HCT116 (cell line): ENCODE measurements around the gene DPP10. TPM values are rescaled to one million over a fixed set of nuclear protein-coding genes. Genes with fewer than 3 reads are reported as not detected.

ENCODE experiments used
- ATAC-seq: fragments of 200-7000 bp; cut with Tn5 transposase; 2 replicates; pipeline ENCODE4 v1.9.1; 2020; ENCODE audit warnings: mild to moderate bottlenecking, moderate library complexity
- BruUV-seq: library from RNA; stranded (reverse); fragments of 400-500 nt; replicated peaks from 2 replicates; lab custom pipeline; 2021; lab: Mats Ljungman, UMichigan
- CTCF ChIA-PET: fragments of 300-600 bp; sonication (Branson Sonifier 250); formaldehyde crosslinking; loops from one replicate; lab custom pipeline; 2021; ENCODE audit warnings: antibody characterized with exemption; lab: Charles Lee
- POLR2A ChIA-PET: fragments of 300-600, 350-600 bp; sonication (Branson Sonifier 250); formaldehyde crosslinking; loops from one replicate; lab custom pipeline; 2021; ENCODE audit warnings: antibody characterized with exemption; lab: Charles Lee
- RAD21 ChIA-PET, 2 experiments: fragments of 300-600 bp; sonication (Branson Sonifier 250); formaldehyde crosslinking; loops; one replicate each; lab custom pipeline; 2023; ENCODE audit warnings: low total read pairs in 2 of 2; ENCODE audit not compliant: uncharacterized antibody in 2 of 2, unreplicated experiment in 2 of 2, low non-redundant PET in 1 of 2; lab: Charles Lee
- DNase-seq: peaks from one replicate; pipeline ENCODE4 v3.0.0-alpha.2; 2010; ENCODE audit warnings: low read depth, low spot score
- H2AFZ ChIP-seq: fragments of 200-600 bp; shearing (Covaris generic), sonication (generic); 2 replicates; pipeline ENCODE4 v1.6.1; 2017; ENCODE audit warnings: low read depth, mixed run types, mixed read lengths, antibody characterized with exemption, low read length; ENCODE audit not compliant: poor library complexity, severe bottlenecking
- H3K27ac ChIP-seq: 2 replicates; pipeline ENCODE4 v1.5.1; 2012; ENCODE audit warnings: low read depth, low read length
- H3K27me3 ChIP-seq: fragments of 200-600 bp; sonication (generic); 2 replicates; pipeline ENCODE4 v1.6.1; 2016; ENCODE audit warnings: mixed run types, low read length, mixed read lengths; ENCODE audit not compliant: insufficient read depth
- H3K36me3 ChIP-seq, 2 experiments: fragments of 200-500 bp in 1 of 2; fragments of 200-600 bp in 1 of 2; sonication (Bioruptor generic) in 1 of 2; sonication (generic) in 1 of 2; 2 replicates each; pipeline versions ENCODE4 v1.5.1 to v1.6.1; 2014 to 2016; ENCODE audit warnings: low read length in 2 of 2, inconsistent platforms in 1 of 2, mixed read lengths in 1 of 2, mixed run types in 1 of 2; ENCODE audit not compliant: insufficient read depth in 2 of 2, control insufficient read depth in 1 of 2
- H3K4me1 ChIP-seq, 2 experiments: fragments of 200-600 bp in 1 of 2; sonication (generic) in 1 of 2; 2 replicates each; pipeline versions ENCODE4 v1.5.1 to v1.6.1; 2012 to 2017; ENCODE audit warnings: low read length in 2 of 2, inconsistent platforms in 1 of 2, mild to moderate bottlenecking in 1 of 2, mixed read lengths in 1 of 2, mixed run types in 1 of 2, moderate library complexity in 1 of 2; ENCODE audit not compliant: insufficient read depth in 2 of 2, control insufficient read depth in 1 of 2
- H3K4me2 ChIP-seq: fragments of 200-600 bp; sonication (generic); 2 replicates; pipeline ENCODE4 v1.6.1; 2017; ENCODE audit warnings: mixed run types, low read length, mixed read lengths
- H3K4me3 ChIP-seq, 2 experiments: fragments of 200-600 bp in 1 of 2; sonication (generic) in 1 of 2; replicated peaks in 1 of 2; 2 replicates each; pipeline ENCODE4 v1.5.1; 2011 to 2016; ENCODE audit warnings: low read length in 2 of 2, control low read depth in 1 of 2, low read depth in 1 of 2, mild to moderate bottlenecking in 1 of 2, mixed read lengths in 1 of 2, mixed run types in 1 of 2
- H3K79me2 ChIP-seq: fragments of 200-600 bp; sonication (generic); 2 replicates; pipeline ENCODE4 v1.6.1; 2017; ENCODE audit warnings: mild to moderate bottlenecking, mixed run types, low read length, moderate library complexity, mixed read lengths; ENCODE audit not compliant: insufficient read depth
- H3K9ac ChIP-seq: fragments of 200-600 bp; sonication (generic); 2 replicates; pipeline ENCODE4 v1.6.1; 2016; ENCODE audit warnings: low read length, mixed read lengths
- H3K9me2 ChIP-seq: fragments of 200-600 bp; sonication (generic), shearing (Covaris generic); 2 replicates; pipeline ENCODE4 v1.6.1; 2017; ENCODE audit warnings: mixed run types, mild to moderate bottlenecking, moderate library complexity; ENCODE audit not compliant: insufficient read depth
- H3K9me3 ChIP-seq, 2 experiments: fragments of 200-500 bp in 1 of 2; fragments of 200-600 bp in 1 of 2; sonication (Bioruptor generic) in 1 of 2; sonication (generic) in 1 of 2; 2 replicates each; pipeline ENCODE4 v1.6.1; 2014 to 2017; ENCODE audit warnings: low read length in 2 of 2, mixed read lengths in 2 of 2, inconsistent platforms in 1 of 2, low read depth in 1 of 2, mild to moderate bottlenecking in 1 of 2, mixed run types in 1 of 2, moderate library complexity in 1 of 2; ENCODE audit not compliant: control insufficient read depth in 1 of 2, insufficient read depth in 1 of 2
- H4K20me1 ChIP-seq: fragments of 200-600 bp; sonication (generic), shearing (Covaris generic); 2 replicates; pipeline ENCODE4 v1.6.1; 2017; ENCODE audit warnings: mixed run types, mild to moderate bottlenecking, moderate library complexity; ENCODE audit not compliant: insufficient read depth
- CBX3 ChIP-seq: IDR thresholded peaks from 2 replicates; pipeline ENCODE4 v1.6.1; 2012; ENCODE audit warnings: low read depth
- CEBPB ChIP-seq: IDR thresholded peaks from 2 replicates; pipeline ENCODE4 v1.6.1; 2012; ENCODE audit warnings: low read depth
- ELF1 ChIP-seq: IDR thresholded peaks from 2 replicates; pipeline ENCODE4 v1.6.1; 2012; ENCODE audit warnings: low read depth, borderline replicate concordance
- FOSL1 ChIP-seq: IDR thresholded peaks from 2 replicates; pipeline ENCODE4 v1.6.1; 2012; ENCODE audit warnings: low read depth
- JUND ChIP-seq: IDR thresholded peaks from 2 replicates; pipeline ENCODE4 v1.6.1; 2012
- POLR2A ChIP-seq: IDR thresholded peaks from 2 replicates; pipeline ENCODE4 v1.7.0; 2011; ENCODE audit warnings: borderline replicate concordance; ENCODE audit not compliant: insufficient read depth, insufficient read length; ENCODE audit errors: extremely low read depth
- TCF7L2 ChIP-seq: IDR thresholded peaks from 2 replicates; pipeline ENCODE4 v1.7.0; 2011; ENCODE audit warnings: borderline replicate concordance, inconsistent platforms; ENCODE audit not compliant: insufficient read depth, insufficient read length; ENCODE audit errors: extremely low read depth
- ZFX ChIP-seq: fragments of 450-650 bp; IDR thresholded peaks from 2 replicates; pipeline ENCODE4 v1.6.1; 2017
- ZNF274 ChIP-seq: fragments of 200-500 bp; sonication (Bioruptor generic); IDR thresholded peaks from 2 replicates; pipeline ENCODE4 v1.6.1; 2014; ENCODE audit warnings: mild to moderate bottlenecking, low read depth, low read length, inconsistent platforms
- intact Hi-C: fragments of 100-400 bp; cut with micrococcal nuclease; formaldehyde crosslinking; loops from 2 replicates; pipeline ENCODE4 v1.10.0; 2022
- total RNA-seq: library from RNA; stranded (reverse); gene quantifications from one replicate; pipeline ENCODE4 v1.2.1, GENCODE V29; 2021; ENCODE audit not compliant: unreplicated experiment
- TF ChIP-seq, protein P1 (sequence below), 3 experiments: fragments of 200-600 bp in 1 of 3; sonication (generic) in 1 of 3; IDR thresholded peaks in 2 of 3; conservative IDR thresholded peaks in 1 of 3; 2 replicates each; pipeline ENCODE4 v1.5.1; 2012 to 2017; ENCODE audit warnings: low read depth in 2 of 3, low read length in 2 of 3, antibody characterized with exemption in 1 of 3, borderline replicate concordance in 1 of 3, control low read depth in 1 of 3, mild to moderate bottlenecking in 1 of 3, mixed read lengths in 1 of 3, mixed run types in 1 of 3, moderate library complexity in 1 of 3; ENCODE audit not compliant: insufficient read depth in 1 of 3
- TF ChIP-seq, protein P2 (sequence below): IDR thresholded peaks from 2 replicates; pipeline ENCODE4 v1.6.1; 2012
- TF ChIP-seq, protein P3 (sequence below): IDR thresholded peaks from 2 replicates; pipeline ENCODE4 v1.6.1; 2012; ENCODE audit warnings: low read depth

DPP10 gene
- total RNA-seq, 1 experiment from 2014 or later = not detected

DNA sequence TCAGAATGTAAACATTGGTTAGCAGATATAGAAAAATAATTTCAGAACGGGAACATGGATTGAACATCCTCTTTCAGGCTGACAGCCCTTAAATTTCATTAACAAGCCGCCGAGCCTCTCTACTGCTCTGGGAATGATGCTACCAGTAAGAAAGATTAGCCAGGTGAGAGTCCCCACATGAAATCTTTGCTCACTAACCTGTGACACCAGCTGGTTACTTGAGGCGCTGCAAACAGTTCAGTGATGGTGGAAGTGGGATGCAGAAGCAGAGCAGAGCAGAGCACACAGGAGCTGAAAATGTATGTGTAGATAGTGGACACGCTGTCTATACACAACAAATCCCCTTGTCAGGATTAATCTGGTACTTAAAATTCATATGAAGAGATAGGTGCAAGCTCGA is 721.1 kb downstream of the DPP10 start:
- Histone ChIP-seq H3K27me3 (no peaks in the 10 kb centered on the region), H3K4me3 (no peak overlapping the region), H3K79me2 (no peaks in the 10 kb centered on the region), H3K4me1 (no peaks in the 10 kb centered on the region), H3K4me2 (no peak overlapping the region), H3K36me3 (no peaks in the 10 kb centered on the region), H3K9ac (no peak overlapping the region), H3K27ac (no peak overlapping the region), H2AFZ (no peak overlapping the region), H3K9me3 (peaks cover 0 to 13% of the 10 kb centered on the region in 2 experiments; a peak in 2 of 4 replicates), H3K9me2 (no peaks in the 10 kb centered on the region), H4K20me1 (no peaks in the 10 kb centered on the region)
- BruUV-seq = no TSS peak
- CTCF ChIA-PET = no interaction called here
- intact Hi-C loops = no loop called here
- TF ChIP-seq JUND (no peak), ELF1 (no peak), CEBPB (no peak), POLR2A (no peak), CBX3 (no peak), ZFX (no peak)
- TF ChIP-seq, protein P1, sequence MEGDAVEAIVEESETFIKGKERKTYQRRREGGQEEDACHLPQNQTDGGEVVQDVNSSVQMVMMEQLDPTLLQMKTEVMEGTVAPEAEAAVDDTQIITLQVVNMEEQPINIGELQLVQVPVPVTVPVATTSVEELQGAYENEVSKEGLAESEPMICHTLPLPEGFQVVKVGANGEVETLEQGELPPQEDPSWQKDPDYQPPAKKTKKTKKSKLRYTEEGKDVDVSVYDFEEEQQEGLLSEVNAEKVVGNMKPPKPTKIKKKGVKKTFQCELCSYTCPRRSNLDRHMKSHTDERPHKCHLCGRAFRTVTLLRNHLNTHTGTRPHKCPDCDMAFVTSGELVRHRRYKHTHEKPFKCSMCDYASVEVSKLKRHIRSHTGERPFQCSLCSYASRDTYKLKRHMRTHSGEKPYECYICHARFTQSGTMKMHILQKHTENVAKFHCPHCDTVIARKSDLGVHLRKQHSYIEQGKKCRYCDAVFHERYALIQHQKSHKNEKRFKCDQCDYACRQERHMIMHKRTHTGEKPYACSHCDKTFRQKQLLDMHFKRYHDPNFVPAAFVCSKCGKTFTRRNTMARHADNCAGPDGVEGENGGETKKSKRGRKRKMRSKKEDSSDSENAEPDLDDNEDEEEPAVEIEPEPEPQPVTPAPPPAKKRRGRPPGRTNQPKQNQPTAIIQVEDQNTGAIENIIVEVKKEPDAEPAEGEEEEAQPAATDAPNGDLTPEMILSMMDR (IDR thresholded peaks at IDR 0.05 in 2 of 3, conservative IDR thresholded peaks at IDR 0.05 in 1 of 3; ENCODE audit: borderline replicate concordance in 1 of 3, insufficient read depth in 1 of 3, low read depth in 2 of 3, low read length in 2 of 3) = no peak
- TF ChIP-seq, protein P2, sequence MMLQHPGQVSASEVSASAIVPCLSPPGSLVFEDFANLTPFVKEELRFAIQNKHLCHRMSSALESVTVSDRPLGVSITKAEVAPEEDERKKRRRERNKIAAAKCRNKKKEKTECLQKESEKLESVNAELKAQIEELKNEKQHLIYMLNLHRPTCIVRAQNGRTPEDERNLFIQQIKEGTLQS = no peak
- DNase-seq (no peak), ATAC-seq (no peak)
- RAD21 ChIA-PET = no interaction called here
- POLR2A ChIA-PET = no interaction called here

DNA sequence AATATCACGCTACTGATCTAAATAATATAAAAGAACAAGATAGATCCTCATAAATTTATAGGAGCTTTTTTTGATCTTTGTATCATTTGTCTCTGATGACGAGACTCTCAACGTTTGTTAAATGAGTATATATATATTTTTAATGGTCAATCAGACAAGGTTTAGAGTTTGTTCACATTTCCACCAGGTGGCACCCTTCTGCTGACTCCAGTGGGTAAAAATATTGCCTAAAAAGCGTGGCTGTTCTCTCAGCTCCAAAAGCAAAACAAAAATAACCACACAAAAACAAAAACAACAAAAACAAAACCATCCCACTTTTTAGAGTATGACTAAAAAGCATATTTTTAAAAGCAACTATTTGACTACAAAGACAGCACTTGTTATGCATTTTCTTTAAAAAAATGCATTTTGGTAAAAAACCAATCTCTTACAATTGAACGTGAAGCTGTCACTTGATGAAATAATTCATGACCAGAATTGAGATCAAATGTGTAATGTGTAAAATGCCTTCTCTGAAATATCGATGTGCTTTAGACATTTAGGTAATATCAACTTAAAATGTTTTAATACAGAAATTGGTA is 723.2 kb downstream of the DPP10 start:
- RAD21 ChIA-PET = no interaction called here
- H2AFZ ChIP-seq = no peak overlapping the region
- no peaks in the 10 kb centered on the region for H3K36me3 ChIP-seq
- H3K27ac ChIP-seq = no peak overlapping the region
- no peaks in the 10 kb centered on the region for H3K27me3 ChIP-seq
- DNase-seq (no peak), ATAC-seq (no peak)
- no peaks in the 10 kb centered on the region for H3K9me2 ChIP-seq
- no peak overlapping the region for H3K9ac ChIP-seq
- H3K4me3 ChIP-seq = no peak overlapping the region
- no peak overlapping the region for H3K4me2 ChIP-seq
- CTCF ChIA-PET = no interaction called here
- no peaks in the 10 kb centered on the region for H4K20me1 ChIP-seq
- H3K79me2 ChIP-seq = no peaks in the 10 kb centered on the region
- H3K9me3 ChIP-seq = peaks cover 0 to 14% of the 10 kb centered on the region in 2 experiments; a peak in 2 of 4 replicates
- BruUV-seq = no TSS peak
- POLR2A ChIA-PET = no interaction called here
- intact Hi-C loops = no loop called here
- H3K4me1 ChIP-seq = no peaks in the 10 kb centered on the region
- TF ChIP-seq FOSL1 (no peak), ZNF274 (no peak), TCF7L2 (no peak)
- TF ChIP-seq, protein P3, sequence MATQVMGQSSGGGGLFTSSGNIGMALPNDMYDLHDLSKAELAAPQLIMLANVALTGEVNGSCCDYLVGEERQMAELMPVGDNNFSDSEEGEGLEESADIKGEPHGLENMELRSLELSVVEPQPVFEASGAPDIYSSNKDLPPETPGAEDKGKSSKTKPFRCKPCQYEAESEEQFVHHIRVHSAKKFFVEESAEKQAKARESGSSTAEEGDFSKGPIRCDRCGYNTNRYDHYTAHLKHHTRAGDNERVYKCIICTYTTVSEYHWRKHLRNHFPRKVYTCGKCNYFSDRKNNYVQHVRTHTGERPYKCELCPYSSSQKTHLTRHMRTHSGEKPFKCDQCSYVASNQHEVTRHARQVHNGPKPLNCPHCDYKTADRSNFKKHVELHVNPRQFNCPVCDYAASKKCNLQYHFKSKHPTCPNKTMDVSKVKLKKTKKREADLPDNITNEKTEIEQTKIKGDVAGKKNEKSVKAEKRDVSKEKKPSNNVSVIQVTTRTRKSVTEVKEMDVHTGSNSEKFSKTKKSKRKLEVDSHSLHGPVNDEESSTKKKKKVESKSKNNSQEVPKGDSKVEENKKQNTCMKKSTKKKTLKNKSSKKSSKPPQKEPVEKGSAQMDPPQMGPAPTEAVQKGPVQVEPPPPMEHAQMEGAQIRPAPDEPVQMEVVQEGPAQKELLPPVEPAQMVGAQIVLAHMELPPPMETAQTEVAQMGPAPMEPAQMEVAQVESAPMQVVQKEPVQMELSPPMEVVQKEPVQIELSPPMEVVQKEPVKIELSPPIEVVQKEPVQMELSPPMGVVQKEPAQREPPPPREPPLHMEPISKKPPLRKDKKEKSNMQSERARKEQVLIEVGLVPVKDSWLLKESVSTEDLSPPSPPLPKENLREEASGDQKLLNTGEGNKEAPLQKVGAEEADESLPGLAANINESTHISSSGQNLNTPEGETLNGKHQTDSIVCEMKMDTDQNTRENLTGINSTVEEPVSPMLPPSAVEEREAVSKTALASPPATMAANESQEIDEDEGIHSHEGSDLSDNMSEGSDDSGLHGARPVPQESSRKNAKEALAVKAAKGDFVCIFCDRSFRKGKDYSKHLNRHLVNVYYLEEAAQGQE = no peak
- TF ChIP-seq, protein P1 (IDR thresholded peaks at IDR 0.05 in 2 of 3, conservative IDR thresholded peaks at IDR 0.05 in 1 of 3; ENCODE audit: borderline replicate concordance in 1 of 3, insufficient read depth in 1 of 3, low read depth in 2 of 3, low read length in 2 of 3) = peak in 2 of 3 experiments; percentile 28 to 29; a peak in 2 of 6 replicates
